Measurements from ENCODE around the gene ZNF296. TPM values are rescaled to one million over a fixed set of nuclear protein-coding genes. Genes with fewer than 3 reads are reported as not detected.

The ZNF296 gene
- total and polyA plus RNA-seq, 2 experiments from 2014 or later: 13.4 to 16.5 TPM

DNA sequence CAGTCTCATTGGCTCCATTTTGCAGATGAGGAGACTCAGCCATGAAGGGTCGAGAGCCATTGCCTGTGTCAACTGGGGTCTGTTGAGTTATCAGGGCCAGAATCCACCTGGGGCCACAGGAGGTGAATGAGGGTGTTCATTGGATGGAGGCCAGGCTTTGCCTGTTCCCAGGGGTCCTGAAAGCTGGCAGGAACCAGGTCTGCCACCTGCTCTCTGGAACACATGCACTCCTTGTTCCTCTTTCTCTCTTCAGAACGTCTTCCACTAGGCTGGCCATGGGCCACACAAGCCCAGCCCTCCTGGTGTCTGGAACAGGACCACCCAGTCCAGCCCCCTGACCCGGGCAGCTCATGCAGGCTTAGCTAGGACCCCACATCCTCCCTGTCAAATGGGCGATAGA is 37.8 kb upstream of the ZNF296 start:
- Histone ChIP-seq H3K27ac (ENCODE audit: low read depth) (no peak overlapping the region), H2AFZ (no peak overlapping the region), H4K20me1 (replicated peaks; ENCODE audit: insufficient read depth) (peaks cover 57% of the 10 kb centered on the region), H3F3A (replicated peaks; ENCODE audit: low read depth) (no peaks in the 10 kb centered on the region), H3K4me3 (no peak overlapping the region), H3K36me3 (ENCODE audit: insufficient read depth) (no peaks in the 10 kb centered on the region), H3K4me1 (ENCODE audit: insufficient read depth) (no peaks in the 10 kb centered on the region; the same call in 1 of the 2 replicates), H3K9me2 (ENCODE audit: insufficient read depth) (no peaks in the 10 kb centered on the region), H3K27me3 (ENCODE audit: insufficient read depth) (no peaks in the 10 kb centered on the region), H3K4me2 (no peak overlapping the region), H3K79me2 (replicated peaks; ENCODE audit: insufficient read depth) (peaks cover 87% of the 10 kb centered on the region)
- DNase-seq (ENCODE audit: low spot score) (no peak), ATAC-seq (no peak)
- no peaks in the 10 kb centered on the region; the same call in 2 of the 3 replicates for H3K36me3 Mint-ChIP-seq (ENCODE audit: low read depth)
- H3K27me3 Mint-ChIP-seq (ENCODE audit: insufficient read depth, low read depth, poor library complexity): peaks cover 12% of the 10 kb centered on the region
- H3K9me3 Mint-ChIP-seq: no peaks in the 10 kb centered on the region
- H3K4me1 Mint-ChIP-seq: peaks cover 9% of the 10 kb centered on the region
- TF ChIP-seq, protein P1, sequence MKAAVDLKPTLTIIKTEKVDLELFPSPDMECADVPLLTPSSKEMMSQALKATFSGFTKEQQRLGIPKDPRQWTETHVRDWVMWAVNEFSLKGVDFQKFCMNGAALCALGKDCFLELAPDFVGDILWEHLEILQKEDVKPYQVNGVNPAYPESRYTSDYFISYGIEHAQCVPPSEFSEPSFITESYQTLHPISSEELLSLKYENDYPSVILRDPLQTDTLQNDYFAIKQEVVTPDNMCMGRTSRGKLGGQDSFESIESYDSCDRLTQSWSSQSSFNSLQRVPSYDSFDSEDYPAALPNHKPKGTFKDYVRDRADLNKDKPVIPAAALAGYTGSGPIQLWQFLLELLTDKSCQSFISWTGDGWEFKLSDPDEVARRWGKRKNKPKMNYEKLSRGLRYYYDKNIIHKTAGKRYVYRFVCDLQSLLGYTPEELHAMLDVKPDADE (IDR thresholded peaks at IDR 0.05): no peak
- TF ChIP-seq STAT1 (IDR thresholded peaks at IDR 0.05; ENCODE audit: unreplicated experiment) (no peak), EZH2phosphoT487 (IDR thresholded peaks at IDR 0.05; ENCODE audit: unreplicated experiment) (no peak), ZNF114 (CRISPR knock-in tag; IDR thresholded peaks at IDR 0.05) (no peak), NANOG (IDR thresholded peaks at IDR 0.05; ENCODE audit: borderline replicate concordance) (no peak)
- no peak overlapping the region for H3K4me3 Mint-ChIP-seq
- no peak overlapping the region for H3K27ac Mint-ChIP-seq

DNA sequence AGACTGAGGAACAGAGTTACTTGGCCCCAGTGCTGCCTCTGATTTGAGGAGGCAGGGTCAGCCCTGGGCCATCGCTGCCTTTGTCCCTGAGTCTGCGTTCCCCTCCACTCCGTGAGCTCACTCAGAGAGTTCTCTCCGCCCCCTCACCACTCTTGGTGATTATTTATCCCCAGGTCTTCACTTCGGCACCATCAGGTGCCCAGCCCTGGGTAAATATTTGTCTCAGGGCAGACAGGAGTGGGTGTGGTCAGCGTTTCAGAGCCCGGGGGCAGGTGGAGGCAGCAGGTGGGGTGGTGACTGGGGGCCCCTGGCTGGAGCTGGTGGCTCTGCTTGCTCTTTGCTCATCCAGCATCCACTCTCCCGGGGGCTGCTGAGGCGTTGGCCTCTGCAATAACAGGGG is 37.4 kb upstream of the ZNF296 start:
- H3K36me3 ChIP-seq (ENCODE audit: insufficient read depth): no peaks in the 10 kb centered on the region
- H3K4me3 Mint-ChIP-seq: no peak overlapping the region
- TF ChIP-seq ZNF331 (CRISPR knock-in tag; IDR thresholded peaks at IDR 0.05; ENCODE audit: low read depth): no peak
- TF ChIP-seq, protein P2, sequence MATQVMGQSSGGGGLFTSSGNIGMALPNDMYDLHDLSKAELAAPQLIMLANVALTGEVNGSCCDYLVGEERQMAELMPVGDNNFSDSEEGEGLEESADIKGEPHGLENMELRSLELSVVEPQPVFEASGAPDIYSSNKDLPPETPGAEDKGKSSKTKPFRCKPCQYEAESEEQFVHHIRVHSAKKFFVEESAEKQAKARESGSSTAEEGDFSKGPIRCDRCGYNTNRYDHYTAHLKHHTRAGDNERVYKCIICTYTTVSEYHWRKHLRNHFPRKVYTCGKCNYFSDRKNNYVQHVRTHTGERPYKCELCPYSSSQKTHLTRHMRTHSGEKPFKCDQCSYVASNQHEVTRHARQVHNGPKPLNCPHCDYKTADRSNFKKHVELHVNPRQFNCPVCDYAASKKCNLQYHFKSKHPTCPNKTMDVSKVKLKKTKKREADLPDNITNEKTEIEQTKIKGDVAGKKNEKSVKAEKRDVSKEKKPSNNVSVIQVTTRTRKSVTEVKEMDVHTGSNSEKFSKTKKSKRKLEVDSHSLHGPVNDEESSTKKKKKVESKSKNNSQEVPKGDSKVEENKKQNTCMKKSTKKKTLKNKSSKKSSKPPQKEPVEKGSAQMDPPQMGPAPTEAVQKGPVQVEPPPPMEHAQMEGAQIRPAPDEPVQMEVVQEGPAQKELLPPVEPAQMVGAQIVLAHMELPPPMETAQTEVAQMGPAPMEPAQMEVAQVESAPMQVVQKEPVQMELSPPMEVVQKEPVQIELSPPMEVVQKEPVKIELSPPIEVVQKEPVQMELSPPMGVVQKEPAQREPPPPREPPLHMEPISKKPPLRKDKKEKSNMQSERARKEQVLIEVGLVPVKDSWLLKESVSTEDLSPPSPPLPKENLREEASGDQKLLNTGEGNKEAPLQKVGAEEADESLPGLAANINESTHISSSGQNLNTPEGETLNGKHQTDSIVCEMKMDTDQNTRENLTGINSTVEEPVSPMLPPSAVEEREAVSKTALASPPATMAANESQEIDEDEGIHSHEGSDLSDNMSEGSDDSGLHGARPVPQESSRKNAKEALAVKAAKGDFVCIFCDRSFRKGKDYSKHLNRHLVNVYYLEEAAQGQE (IDR thresholded peaks at IDR 0.05; ENCODE audit: unreplicated experiment): no peak
- TF ChIP-seq, protein P1 (IDR thresholded peaks at IDR 0.05): no peak
- TF ChIP-seq STAT1 (IDR thresholded peaks at IDR 0.05; ENCODE audit: unreplicated experiment): no peak
- TF ChIP-seq POLR2AphosphoS5 (IDR thresholded peaks at IDR 0.05; ENCODE audit: low read depth): no peak
- no peak for TF ChIP-seq ZNF114 (CRISPR knock-in tag; IDR thresholded peaks at IDR 0.05)
- TF ChIP-seq CREB1 (CRISPR knock-in tag; IDR thresholded peaks at IDR 0.05; ENCODE audit: low read depth): no peak
- TF ChIP-seq, protein P3, sequence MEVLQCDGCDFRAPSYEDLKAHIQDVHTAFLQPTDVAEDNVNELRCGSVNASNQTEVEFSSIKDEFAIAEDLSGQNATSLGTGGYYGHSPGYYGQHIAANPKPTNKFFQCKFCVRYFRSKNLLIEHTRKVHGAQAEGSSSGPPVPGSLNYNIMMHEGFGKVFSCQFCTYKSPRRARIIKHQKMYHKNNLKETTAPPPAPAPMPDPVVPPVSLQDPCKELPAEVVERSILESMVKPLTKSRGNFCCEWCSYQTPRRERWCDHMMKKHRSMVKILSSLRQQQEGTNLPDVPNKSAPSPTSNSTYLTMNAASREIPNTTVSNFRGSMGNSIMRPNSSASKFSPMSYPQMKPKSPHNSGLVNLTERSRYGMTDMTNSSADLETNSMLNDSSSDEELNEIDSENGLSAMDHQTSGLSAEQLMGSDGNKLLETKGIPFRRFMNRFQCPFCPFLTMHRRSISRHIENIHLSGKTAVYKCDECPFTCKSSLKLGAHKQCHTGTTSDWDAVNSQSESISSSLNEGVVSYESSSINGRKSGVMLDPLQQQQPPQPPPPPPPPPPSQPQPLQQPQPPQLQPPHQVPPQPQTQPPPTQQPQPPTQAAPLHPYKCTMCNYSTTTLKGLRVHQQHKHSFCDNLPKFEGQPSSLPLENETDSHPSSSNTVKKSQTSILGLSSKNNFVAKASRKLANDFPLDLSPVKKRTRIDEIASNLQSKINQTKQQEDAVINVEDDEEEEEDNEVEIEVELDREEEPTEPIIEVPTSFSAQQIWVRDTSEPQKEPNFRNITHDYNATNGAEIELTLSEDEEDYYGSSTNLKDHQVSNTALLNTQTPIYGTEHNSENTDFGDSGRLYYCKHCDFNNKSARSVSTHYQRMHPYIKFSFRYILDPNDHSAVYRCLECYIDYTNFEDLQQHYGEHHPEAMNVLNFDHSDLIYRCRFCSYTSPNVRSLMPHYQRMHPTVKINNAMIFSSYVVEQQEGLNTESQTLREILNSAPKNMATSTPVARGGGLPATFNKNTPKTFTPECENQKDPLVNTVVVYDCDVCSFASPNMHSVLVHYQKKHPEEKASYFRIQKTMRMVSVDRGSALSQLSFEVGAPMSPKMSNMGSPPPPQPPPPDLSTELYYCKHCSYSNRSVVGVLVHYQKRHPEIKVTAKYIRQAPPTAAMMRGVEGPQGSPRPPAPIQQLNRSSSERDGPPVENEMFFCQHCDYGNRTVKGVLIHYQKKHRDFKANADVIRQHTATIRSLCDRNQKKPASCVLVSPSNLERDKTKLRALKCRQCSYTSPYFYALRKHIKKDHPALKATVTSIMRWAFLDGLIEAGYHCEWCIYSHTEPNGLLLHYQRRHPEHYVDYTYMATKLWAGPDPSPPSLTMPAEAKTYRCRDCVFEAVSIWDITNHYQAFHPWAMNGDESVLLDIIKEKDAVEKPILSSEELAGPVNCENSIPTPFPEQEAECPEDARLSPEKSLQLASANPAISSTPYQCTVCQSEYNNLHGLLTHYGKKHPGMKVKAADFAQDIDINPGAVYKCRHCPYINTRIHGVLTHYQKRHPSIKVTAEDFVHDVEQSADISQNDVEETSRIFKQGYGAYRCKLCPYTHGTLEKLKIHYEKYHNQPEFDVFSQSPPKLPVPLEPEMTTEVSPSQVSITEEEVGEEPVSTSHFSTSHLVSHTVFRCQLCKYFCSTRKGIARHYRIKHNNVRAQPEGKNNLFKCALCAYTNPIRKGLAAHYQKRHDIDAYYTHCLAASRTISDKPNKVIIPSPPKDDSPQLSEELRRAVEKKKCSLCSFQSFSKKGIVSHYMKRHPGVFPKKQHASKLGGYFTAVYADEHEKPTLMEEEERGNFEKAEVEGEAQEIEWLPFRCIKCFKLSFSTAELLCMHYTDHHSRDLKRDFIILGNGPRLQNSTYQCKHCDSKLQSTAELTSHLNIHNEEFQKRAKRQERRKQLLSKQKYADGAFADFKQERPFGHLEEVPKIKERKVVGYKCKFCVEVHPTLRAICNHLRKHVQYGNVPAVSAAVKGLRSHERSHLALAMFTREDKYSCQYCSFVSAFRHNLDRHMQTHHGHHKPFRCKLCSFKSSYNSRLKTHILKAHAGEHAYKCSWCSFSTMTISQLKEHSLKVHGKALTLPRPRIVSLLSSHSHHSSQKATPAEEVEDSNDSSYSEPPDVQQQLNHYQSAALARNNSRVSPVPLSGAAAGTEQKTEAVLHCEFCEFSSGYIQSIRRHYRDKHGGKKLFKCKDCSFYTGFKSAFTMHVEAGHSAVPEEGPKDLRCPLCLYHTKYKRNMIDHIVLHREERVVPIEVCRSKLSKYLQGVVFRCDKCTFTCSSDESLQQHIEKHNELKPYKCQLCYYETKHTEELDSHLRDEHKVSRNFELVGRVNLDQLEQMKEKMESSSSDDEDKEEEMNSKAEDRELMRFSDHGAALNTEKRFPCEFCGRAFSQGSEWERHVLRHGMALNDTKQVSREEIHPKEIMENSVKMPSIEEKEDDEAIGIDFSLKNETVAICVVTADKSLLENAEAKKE (CRISPR knock-in tag; IDR thresholded peaks at IDR 0.05): no peak

More for the DNA sequence above, 37.4 kb upstream of the ZNF296 start:
- Histone ChIP-seq H3K4me2 (no peak overlapping the region), H3K27ac (ENCODE audit: low read depth) (no peak overlapping the region), H2AFZ (no peak overlapping the region), H3K4me1 (ENCODE audit: insufficient read depth) (no peaks in the 10 kb centered on the region; the same call in 1 of the 2 replicates), H3F3A (replicated peaks; ENCODE audit: low read depth) (no peaks in the 10 kb centered on the region), H3K4me3 (no peak overlapping the region), H3K9me2 (ENCODE audit: insufficient read depth) (no peaks in the 10 kb centered on the region), H3K27me3 (ENCODE audit: insufficient read depth) (no peaks in the 10 kb centered on the region), H4K20me1 (replicated peaks; ENCODE audit: insufficient read depth) (peaks cover 58% of the 10 kb centered on the region), H3K79me2 (replicated peaks; ENCODE audit: insufficient read depth) (peaks cover 88% of the 10 kb centered on the region)
- no peak overlapping the region for H3K27ac Mint-ChIP-seq
- H3K4me1 Mint-ChIP-seq: peaks cover 9% of the 10 kb centered on the region
- H3K36me3 Mint-ChIP-seq (ENCODE audit: low read depth): no peaks in the 10 kb centered on the region; the same call in 2 of the 3 replicates
- H3K9me3 Mint-ChIP-seq: no peaks in the 10 kb centered on the region
- DNase-seq (ENCODE audit: low spot score): peak; percentile 35
- H3K27me3 Mint-ChIP-seq (ENCODE audit: insufficient read depth, low read depth, poor library complexity): peaks cover 8% of the 10 kb centered on the region
- ATAC-seq: no peak; the same call in 2 of the 3 replicates

Data from GM23338 (cell line).